Muscle layer of duodenum (tissue), 2 donors: ENCODE data around the gene ATP9A.

Source experiments
- H3K27ac ChIP-seq: one replicate; pipeline ENCODE4 v1.7.0; 2013; ENCODE audit warnings: mild to moderate bottlenecking, low read length
- H3K27me3 ChIP-seq: one replicate; pipeline ENCODE4 v1.7.0; 2013; ENCODE audit warnings: low read depth, mild to moderate bottlenecking, control low read depth, low read length
- H3K36me3 ChIP-seq, 2 donors: one replicate each; pipeline ENCODE4 v1.7.0; 2013; ENCODE audit warnings: low read length in 2 of 2, control low read depth in 1 of 2, mild to moderate bottlenecking in 1 of 2; ENCODE audit not compliant: insufficient read depth in 2 of 2, control insufficient read depth in 1 of 2
- H3K4me1 ChIP-seq, 2 donors: one replicate each; pipeline ENCODE4 v1.7.0; 2013; ENCODE audit warnings: low read length in 2 of 2, mild to moderate bottlenecking in 2 of 2, control low read depth in 1 of 2, moderate library complexity in 1 of 2; ENCODE audit not compliant: insufficient read depth in 2 of 2, control insufficient read depth in 1 of 2
- H3K4me3 ChIP-seq, 2 donors: one replicate each; pipeline ENCODE4 v1.7.0; 2013; ENCODE audit warnings: low read length in 2 of 2, low read depth in 1 of 2, mild to moderate bottlenecking in 1 of 2
- H3K9me3 ChIP-seq, 2 donors: one replicate each; pipeline ENCODE4 v1.7.0; 2013; ENCODE audit warnings: low read length in 2 of 2, control low read depth in 1 of 2, mild to moderate bottlenecking in 1 of 2; ENCODE audit not compliant: control insufficient read depth in 1 of 2
- donor health status: healthy.

ATP9A gene

GRCh38 chr20:51680067-51680749 lies 88.0 kb downstream of the ATP9A start:
- H3K27ac ChIP-seq = no peak overlapping the region
- no peaks in the 10 kb centered on the region for H3K9me3 ChIP-seq
- H3K4me1 ChIP-seq = no peaks in the 10 kb centered on the region
- peaks cover 0 to 6% of the 10 kb centered on the region in 2 donors for H3K36me3 ChIP-seq
- no peak overlapping the region for H3K4me3 ChIP-seq
- H3K27me3 ChIP-seq = no peaks in the 10 kb centered on the region

- Histone ChIP-seq H3K4me3 (no peak overlapping the region), H3K4me1 (no peaks in the 10 kb centered on the region), H3K36me3 (peaks cover 0 to 8% of the 10 kb centered on the region in 2 donors), H3K27ac (no peak overlapping the region), H3K27me3 (no peaks in the 10 kb centered on the region), H3K9me3 (no peaks in the 10 kb centered on the region)
These were observed 88.8 kb downstream of the ATP9A start for GRCh38 chr20:51679254-51679921.

GRCh38 chr20:51678026-51678697 lies 90.0 kb downstream of the ATP9A start:
- Histone ChIP-seq H3K4me3 (no peak overlapping the region), H3K27me3 (no peaks in the 10 kb centered on the region), H3K4me1 (no peaks in the 10 kb centered on the region), H3K36me3 (peaks cover 0 to 19% of the 10 kb centered on the region in 2 donors), H3K27ac (no peak overlapping the region), H3K9me3 (no peaks in the 10 kb centered on the region)

GRCh38 chr20:51668947-51669346 lies 99.2 kb downstream of the ATP9A start:
- Histone ChIP-seq H3K27me3 (no peaks in the 10 kb centered on the region), H3K4me1 (no peaks in the 10 kb centered on the region), H3K4me3 (no peak overlapping the region), H3K9me3 (no peaks in the 10 kb centered on the region), H3K36me3 (peaks cover 28 to 52% of the 10 kb centered on the region in 2 donors), H3K27ac (no peak overlapping the region)

- Histone ChIP-seq H3K27ac (no peak overlapping the region), H3K9me3 (no peaks in the 10 kb centered on the region), H3K4me3 (no peak overlapping the region), H3K4me1 (no peaks in the 10 kb centered on the region), H3K36me3 (peaks cover 28 to 47% of the 10 kb centered on the region in 2 donors), H3K27me3 (no peaks in the 10 kb centered on the region)
These were observed 99.7 kb downstream of the ATP9A start for GRCh38 chr20:51668515-51668914.

GRCh38 chr20:51667491-51667890 lies 100.7 kb downstream of the ATP9A start:
- Histone ChIP-seq H3K27ac (no peak overlapping the region), H3K9me3 (no peaks in the 10 kb centered on the region), H3K4me3 (no peak overlapping the region)

GRCh38 chr20:51667002-51667408 lies 101.2 kb downstream of the ATP9A start:
- H3K4me3 ChIP-seq = no peak overlapping the region
- H3K36me3 ChIP-seq = peaks cover 28 to 44% of the 10 kb centered on the region in 2 donors
- no peaks in the 10 kb centered on the region for H3K9me3 ChIP-seq
- no peaks in the 10 kb centered on the region for H3K4me1 ChIP-seq
- no peak overlapping the region for H3K27ac ChIP-seq
- H3K27me3 ChIP-seq = no peaks in the 10 kb centered on the region

More at GRCh38 chr20:51667491-51667890, 100.7 kb downstream of the ATP9A start:
- Histone ChIP-seq H3K36me3 (peaks cover 28 to 44% of the 10 kb centered on the region in 2 donors), H3K27me3 (no peaks in the 10 kb centered on the region), H3K4me1 (no peaks in the 10 kb centered on the region)

GRCh38 chr20:51666126-51666525 lies 102.1 kb downstream of the ATP9A start:
- Histone ChIP-seq H3K27me3 (no peaks in the 10 kb centered on the region), H3K27ac (no peak overlapping the region), H3K36me3 (peaks cover 28 to 41% of the 10 kb centered on the region in 2 donors), H3K4me1 (no peaks in the 10 kb centered on the region), H3K9me3 (no peaks in the 10 kb centered on the region), H3K4me3 (no peak overlapping the region)

GRCh38 chr20:51665543-51666118 lies 102.6 kb downstream of the ATP9A start:
- H3K9me3 ChIP-seq = no peaks in the 10 kb centered on the region
- H3K4me1 ChIP-seq = no peaks in the 10 kb centered on the region
- H3K4me3 ChIP-seq = no peak overlapping the region
- H3K27ac ChIP-seq = no peak overlapping the region
- no peaks in the 10 kb centered on the region for H3K27me3 ChIP-seq
- peaks cover 27 to 36% of the 10 kb centered on the region in 2 donors for H3K36me3 ChIP-seq

- Histone ChIP-seq H3K27me3 (no peaks in the 10 kb centered on the region), H3K4me1 (no peaks in the 10 kb centered on the region), H3K9me3 (no peaks in the 10 kb centered on the region), H3K4me3 (no peak overlapping the region), H3K27ac (no peak overlapping the region), H3K36me3 (peaks cover 11 to 13% of the 10 kb centered on the region in 2 donors)
These were observed 106.5 kb downstream of the ATP9A start for GRCh38 chr20:51661609-51662178.
